Kasumi-1 (cell line): ENCODE results near the gene COL9A3.
A peak's percentile ranks its signal among the peaks of the same experiment; 100 is the strongest.

ENCODE experiments used
- DNase-seq, 2 experiments: peaks; one replicate each; lab custom pipeline; 2025; lab: John Stamatoyannopoulos, UW

The COL9A3 gene

DNA sequence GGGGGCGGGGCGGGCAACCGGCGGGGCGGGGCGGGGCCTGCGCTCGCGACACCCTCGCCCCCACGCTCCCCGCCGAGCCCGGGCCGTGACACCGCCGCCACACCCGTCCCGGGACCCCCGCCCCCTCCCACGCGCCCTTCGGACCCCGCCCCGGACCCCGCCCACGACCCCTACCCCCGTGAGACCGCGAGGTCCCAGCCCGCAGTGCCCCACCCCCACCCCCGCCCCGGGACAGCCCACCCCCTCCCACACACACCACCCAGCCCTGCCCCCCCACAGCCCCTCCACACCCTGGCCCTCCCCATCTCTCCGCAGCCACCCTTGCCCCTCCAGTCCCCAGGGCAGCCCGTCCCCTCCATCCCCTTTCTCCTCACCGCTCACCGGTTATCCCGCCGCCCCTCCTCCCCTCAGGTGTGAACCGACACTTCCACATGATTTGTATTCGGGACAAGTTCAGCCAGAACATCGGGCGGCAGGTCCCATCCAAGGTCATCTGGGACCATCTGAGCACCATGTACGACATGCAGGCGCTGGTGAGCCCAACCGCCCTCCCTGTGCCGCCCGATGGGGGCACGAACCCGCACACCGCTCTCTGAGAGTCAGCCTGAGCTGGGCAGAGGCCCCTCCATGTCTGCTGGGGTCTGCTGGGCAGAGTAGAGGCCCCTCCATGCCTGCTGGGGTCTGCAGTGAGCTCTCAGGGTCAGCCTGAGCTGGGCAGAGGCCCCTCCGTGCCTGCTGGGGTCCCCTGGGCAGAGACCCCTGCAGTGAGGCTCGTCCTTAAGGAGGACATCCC, 20.0 kb upstream of the COL9A3 start:
- no peak for DNase-seq

DNA sequence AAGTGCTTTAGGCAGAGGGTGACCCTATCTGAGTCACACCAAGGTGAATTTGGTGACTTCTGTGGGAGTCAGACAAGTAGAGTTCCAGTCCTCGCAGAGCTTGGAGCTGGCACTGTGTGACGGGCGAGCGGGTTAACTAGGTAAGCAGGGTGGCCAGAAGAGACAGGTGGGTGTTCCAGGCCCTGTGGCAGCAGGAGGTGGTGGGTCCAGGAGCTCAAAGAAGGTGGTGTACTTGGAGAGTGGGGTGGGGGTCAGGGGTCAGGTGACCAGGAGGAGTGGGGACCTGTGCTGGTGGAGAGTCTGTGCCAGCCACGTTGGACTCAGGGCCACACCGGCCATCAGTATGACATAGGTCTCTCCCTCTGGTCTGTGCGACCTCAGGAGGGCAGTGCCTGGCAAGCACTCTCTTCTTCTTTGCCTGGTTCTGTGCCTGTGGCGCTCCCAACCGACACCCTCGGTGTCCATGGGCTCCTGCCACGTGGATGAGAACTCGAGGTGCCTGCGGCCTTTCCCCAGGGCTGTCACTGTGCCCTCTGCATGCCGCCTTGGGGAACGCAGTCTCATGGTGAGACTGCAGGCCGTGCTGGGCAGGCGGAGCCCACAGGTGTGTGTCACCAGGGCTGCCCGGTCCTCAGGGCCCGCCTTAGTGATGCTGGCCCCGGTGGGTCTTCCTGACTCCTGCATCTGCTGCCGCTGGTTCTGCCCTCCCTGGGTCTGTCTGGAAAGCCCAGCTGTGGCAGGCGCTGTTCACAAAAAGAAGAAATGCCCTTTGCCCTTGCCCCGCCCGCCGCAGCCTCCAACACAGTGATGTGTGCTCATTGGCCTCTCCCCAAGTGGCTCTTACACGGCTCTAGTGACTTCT, 18.9 kb upstream of the COL9A3 start:
- DNase-seq, result no peak

DNA sequence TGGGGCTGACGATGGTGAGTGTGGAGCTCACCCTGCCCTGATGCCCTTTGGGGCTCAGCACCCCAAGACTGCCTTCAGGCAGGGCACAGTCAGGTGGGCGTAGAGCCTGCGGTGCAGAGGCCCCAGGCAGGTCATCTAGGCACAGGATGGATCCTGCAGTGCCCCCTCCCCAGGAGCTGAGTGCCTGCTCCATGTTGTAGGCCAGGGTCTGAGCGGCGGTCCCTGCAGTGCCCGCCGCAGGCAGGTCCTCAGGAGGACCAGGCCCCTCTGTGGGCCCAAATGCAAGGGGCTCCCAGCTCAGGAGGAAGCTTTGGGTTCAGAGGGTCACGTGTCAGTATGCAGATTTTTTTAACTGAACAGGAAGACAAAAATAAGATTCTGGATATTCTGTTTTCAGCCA, 17.8 kb upstream of the COL9A3 start:
- no peak for DNase-seq

DNA sequence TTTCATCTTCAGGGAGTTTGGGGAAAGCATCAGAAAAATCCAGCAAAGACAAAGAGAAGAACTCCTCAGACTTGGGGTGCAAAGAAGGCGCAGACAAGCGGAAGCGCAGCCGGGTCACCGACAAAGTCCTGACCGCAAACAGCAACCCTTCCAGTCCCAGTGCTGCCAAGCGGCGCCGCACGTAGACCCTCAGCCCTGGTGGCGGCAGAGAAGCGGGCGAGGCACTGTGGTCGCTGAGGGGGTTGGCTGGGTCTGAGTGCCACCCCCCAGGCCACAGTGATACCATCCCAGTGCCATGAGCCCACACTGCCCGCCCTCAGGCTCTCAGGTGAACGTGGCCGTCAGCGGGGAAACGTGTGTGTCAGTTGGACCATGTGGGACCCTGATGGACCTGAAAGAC, 17.4 kb upstream of the COL9A3 start:
- no peak for DNase-seq

DNA sequence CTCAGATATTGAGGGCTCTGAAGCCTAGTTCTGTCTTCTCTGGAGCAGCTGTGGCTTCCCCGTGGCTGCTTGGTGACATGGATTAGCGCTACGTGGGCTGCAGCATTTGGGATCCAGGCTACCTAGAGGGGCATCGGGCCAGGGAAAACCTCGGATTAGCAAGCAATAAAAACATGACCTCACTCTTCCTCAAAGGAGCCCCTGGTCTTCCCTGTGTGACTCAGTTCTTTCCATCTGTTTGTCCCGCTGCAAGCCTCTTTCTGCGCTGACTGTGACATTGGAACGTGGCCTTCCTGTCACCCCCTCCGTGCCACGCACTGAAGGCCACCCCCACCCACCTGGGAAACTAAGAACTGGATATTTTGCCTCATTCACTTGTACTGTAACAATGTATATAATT, 17.0 kb upstream of the COL9A3 start:
- no peak for DNase-seq

DNA sequence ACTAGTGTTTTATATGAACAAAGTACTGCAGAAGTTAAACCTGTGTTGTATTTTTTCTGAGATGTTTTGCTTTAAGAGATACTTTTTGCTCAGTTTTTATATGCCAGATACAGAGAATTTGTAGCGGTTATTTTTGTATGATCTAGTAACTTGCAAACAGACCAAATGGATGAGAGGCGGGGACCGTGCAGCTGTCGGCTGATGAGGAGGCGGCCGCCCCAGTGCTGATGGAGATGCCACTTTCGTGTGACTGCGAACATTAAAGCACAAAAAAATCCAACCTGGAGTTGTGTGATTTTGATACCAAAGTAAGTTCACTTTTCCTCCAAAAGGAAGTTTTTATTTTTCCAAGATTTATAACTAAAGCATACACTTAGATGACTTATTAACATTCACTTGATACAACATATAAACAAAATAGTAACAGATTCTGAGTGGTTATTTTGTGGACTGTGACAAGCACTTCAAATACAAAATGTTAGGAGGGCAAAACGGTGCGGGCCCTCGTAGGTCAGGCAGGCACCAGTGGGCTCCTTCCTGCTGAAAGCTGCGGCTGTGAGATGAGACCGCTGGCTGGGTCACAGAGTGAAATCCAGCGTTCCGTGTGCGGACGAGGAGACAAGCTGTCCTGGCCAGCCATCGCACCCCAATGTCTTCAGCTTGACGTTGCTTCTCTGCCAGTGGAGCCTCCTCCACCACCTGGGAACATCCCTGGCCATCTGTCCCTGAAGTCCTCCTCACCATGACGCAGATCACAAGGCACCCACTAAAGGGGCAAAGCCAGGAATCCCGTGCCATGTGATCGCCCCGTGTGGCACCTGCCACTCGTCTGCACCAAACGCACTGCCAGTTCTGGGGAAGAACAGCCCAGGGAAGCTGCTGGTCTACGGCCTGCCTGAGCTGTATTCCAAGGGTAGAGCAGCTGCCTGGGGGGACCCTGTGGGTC, 16.3 kb upstream of the COL9A3 start:
- no peak for DNase-seq

DNA sequence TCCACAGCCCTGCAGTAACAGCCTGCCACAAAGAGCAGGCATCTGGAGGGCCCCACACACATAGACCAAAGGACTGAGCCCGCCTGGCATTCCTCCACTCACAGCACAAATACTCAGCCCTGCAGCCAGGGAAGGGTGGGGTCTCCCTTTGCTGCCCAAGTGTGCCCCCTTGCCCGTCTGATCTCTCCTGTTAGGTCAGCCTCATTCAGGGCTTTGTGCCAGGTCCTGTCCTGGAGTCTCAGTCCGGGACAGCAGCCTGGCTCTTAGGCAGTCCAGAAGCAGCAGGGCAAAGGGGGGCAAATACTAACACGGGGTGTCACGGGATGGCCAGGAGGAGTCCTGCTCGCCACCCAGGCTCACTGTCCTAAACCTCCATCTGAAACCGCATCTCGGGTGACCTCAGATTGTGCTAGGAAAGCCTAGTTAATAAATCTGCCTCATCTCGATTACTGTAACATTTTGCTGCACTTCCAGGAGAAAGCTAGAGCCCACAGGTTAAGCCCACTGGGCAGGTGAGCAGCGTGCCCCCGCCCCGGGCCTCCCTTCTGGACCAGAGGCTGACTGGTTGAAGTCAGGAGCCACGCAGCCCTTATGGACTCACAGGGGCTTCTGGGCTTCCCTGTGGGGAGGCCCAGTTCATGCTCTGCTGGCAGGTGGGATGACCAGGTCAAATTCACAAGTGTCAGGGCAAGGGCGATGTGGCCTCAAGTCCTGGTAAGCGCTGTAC, 15.4 kb upstream of the COL9A3 start:
- DNase-seq, result no peak

DNA sequence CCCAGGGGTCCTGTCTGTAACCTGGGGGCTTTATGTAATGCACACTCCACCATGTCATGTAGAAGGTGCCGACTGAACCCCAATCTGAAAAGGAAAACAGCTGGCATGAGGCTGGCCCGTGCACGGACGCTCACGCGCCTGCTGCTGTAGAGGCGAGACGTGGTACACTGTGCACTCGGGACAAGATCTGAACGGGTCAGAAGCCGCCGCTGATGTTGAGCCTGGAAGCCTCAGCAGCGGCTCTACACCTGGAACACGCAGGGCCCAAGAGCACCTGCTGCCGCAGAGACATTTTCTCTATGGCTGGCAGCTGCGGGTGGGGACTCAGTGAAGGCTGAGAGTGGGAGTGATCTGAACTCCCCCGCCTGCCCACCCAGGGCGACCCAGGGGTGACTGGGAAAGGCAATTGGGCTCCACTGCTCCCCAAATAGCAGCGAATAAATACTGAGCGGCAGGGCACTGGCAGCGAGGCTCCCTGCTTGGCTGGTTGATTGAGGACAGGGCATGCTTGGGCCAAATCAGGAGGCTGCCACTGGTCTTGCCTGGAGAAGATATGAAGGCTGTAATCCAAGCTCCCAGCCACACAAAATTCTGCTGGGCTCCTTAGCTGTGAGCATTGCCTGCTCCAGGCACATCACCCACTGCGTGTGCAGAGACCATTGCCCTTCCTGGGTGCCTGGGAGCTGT, 14.7 kb upstream of the COL9A3 start:
- no peak for DNase-seq

DNA sequence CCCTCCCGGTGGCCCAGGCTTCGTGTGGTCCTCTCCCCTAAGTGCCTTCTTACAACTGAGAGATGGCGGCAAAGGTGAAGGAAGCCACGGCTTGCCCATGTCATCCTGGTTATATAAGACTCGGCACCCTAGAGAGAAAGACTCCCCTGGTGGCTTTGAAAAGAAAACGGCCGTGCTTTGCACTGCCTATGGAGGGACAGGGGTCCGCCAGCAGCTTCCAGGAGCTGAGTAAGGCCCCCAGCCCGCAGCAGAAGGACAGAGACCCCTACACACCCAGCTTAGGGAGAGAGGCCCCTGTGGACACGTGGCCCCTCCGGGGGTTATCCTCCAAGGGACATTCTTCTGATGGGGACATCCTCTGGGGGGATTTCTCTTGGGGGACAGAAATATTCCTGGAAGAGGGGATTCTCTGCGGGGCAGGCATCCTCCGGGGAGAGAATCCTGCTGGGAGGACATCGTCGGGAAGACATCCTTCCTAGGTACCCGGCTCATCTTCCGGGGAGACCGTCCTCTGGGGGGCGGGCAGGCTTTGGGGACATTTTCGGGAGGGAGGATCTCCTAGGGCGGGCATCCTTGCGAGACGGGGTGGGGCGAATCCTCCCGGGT, 12.7 kb upstream of the COL9A3 start:
- DNase-seq, result peak in 1 of 2 experiments; percentile 26

DNA sequence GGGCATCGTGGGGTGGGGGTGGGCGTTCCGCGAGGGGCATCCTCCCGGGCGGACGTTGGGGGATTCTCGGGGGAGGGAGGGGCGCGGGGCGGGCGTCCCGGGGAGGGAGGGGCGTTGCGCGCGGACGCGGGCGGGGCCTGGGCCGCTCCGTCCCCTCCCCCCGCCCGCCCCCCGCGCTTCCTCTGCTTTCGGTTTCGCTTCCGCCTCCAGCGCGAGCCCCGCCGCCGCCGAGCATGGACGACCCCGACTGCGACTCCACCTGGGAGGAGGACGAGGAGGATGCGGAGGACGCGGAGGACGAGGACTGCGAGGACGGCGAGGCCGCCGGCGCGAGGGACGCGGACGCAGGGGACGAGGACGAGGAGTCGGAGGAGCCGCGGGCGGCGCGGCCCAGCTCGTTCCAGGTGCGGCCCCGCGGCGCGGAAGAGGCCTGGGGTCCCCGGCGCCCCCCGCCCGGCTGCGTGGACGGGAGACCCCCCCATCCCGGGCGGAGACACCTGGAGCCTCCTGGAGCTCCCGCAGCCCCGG, 12.2 kb upstream of the COL9A3 start, which contains the start of gene OGFR:
TSS of gene OGFR (plus strand) at position 209 of the 528 bp plus-strand sequence. CDS start at position 234, 25 bp downstream.
- DNase-seq, result peak; percentile 17 to 57

DNA sequence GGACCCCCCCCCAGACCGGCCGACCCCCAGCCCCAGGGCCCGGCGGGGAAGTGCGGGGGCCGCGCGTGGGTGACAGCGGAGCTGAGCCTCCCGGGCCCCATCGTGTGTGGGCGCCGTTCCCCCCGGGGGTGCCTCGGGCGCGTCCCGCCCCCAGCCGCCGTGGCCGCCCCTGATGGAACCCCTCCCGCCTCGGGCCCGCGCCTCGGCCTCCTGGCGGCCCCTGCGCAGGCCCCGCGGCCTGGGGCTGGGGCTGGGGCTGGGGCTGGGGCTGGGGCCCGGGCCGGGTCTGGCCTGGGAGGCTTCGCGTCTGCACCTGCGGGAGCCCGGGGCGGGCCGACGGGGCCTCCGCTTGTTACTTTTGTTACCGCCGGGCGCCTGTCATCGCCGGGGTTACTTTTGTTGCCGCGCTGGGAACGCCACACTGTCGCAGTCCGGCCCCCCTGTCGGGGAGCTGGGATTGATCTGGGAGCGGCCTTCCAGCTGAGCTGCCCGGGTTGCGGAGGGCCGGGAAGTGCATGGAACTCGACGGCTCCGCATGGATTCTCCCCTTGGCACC, 11.6 kb upstream of the COL9A3 start:
- no peak for DNase-seq

DNA sequence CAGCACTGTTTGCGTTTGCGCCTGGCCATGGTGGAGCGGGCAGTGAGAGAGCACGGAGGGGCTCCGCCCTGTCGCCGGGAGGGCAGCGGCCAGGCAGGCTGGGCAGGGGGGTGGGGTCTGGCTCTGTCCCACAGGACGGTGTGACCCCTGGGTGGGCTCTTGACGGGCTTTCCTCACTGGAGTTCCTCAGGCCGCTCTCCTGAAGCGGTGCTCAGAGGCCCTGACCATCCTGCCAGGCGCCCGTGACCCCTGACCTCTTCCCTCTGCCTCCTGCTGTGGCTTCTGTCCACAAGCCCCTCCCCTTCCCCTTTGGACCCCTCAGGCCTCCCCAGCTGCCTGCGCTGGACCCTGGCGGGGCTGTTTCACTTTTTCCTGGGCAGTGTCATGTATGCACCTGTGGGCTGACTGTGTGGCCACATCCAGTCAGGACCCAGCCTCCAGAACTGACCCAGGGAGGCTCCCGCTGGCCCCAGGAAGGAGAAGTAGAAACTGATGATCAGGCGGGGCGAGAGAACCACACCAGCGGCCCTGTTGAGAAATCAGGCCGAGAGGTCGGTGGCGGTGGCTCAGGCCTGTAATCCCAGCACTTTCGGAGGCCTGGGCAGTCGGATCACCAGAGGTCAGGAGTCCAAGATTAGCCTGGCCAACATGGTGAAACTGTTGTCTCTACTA, 11.0 kb upstream of the COL9A3 start:
- DNase-seq, result no peak

DNA sequence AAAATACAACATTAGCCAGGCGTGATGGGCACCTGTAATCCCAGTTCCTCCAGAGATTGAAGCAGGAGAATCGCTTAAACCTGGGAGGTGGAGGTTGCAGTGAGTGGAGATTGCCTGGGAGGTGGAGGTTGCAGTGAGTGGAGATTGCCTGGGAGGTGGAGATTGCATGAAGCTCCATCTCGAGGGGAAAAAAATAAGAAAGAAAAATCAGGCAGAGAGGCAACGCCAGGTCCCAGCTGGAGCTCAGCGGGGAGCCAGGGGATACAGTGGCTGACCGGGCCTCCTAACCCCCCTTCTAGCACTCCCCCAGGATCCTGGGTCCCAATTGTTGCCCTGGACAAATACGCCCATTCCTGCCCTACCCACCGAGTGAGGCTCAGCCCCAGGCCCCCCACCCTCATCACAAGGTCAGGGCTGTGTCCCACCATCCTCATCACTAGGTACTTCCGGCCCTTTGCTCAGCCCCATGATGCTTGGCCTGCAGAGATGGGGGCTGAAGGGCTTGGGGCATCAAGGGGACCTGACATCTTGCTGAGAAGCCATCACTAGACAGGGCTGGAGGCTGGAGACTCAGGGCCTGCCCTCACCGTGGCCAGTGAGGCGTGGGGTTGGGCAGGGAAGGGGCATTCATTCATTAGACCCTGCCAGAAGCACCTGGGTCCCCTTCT, 10.3 kb upstream of the COL9A3 start:
- DNase-seq, result no peak

DNA sequence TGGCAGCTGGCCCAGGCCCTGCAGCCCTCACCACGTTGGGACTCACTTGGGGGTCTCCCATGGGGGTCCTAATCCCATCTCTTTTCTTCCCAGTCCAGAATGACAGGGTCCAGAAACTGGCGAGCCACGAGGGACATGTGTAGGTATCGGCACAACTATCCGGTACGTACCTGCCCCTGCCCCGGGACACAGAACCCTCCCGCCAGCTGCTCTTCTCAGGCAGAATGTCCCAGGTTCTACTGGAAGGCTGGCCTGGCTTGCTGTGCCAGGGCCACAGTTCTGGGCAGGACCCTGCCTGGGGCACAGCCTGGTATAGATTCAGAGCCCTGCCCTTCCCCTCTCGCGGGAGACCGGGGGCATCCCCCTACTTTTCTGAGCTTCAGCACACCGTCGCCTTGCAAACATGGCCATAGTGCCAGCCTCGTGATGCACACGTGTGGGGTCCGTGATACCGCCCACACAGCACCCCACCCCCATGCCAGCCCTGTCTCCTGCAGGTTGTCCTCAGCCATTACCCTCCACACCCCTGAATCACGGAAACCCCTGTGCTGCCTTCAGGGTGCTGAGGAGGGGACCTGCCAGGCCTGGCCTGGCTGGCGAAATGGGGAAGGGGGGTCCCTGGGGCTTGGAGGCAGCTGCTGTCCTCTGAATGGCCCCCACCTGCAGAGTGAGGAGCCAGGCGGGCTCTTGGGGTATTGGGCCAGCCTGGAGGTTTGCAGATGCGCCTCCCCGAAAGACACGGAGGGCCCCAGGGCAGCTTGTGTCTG, 9.2 kb upstream of the COL9A3 start:
- DNase-seq, result no peak

DNA sequence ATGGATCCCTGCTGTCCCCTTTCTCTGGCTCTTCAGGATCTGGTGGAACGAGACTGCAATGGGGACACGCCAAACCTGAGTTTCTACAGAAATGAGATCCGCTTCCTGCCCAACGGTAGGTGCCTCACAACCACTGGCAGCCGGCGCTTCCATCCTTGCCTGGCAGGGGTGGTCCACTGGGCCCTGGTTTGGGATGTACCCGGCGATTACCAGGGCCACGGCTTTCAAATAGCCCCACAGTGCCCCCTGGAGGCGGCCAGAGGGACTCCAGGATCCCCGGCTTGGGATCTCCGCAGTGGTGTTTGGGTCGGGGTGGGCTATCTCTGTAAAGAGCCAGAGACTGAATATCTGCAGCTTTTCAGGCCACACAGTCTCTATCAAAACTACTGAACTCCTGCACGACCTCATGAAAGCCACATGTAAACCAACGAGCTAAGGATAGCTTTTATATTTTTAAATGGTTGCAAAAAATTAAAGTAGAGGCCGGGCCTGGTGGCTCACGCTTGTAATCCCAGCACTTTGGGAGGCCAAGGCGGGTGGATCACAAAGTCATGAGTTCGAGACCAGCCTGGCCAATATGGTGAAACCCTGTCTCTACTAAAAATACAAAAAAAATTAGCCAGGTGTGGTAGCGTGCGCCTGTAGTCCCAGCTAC, 8.5 kb upstream of the COL9A3 start:
- peak; percentile 10 to 39 for DNase-seq

DNA sequence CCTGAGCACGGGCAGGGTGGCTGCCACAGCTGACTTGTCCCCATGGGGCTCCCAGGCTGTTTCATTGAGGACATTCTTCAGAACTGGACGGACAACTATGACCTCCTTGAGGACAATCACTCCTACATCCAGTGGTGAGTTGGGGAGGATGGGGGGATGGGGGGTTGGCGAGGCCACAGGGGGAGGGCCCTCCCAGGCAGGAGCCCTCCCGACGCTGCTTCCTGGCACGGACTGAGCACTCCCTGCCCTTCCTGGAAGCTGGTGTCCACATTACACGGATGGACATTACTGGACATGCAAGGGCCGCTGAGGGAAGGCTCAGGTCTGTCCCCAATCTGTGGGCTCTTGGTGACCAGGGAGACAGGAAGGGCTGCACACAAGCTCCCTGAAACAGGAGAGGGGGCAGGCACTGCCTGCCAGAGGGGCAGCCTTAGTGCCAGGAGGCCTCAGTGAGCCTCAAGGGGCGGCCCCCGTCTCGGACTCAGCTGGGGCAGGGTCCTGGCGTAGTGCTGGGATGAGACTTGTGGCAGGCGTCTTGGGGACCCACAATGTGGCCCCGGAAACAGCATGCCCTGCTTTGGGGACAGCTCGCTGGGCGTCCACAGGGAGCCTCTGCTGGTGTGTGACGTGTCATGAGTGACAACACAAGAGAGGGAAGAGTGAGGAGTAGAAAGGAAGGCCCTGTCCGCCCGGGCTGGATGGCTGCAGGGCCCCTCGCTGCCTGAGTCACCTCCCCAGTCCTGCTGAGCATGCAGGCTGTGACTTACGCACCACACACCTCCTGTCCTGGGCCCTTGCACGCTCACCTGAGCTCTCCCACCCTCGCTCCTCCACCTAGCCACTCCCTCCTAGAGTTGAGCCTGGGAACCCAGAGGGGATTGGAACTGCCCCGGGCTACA, 7.1 kb upstream of the COL9A3 start:
- DNase-seq, result no peak
